Endothelial cell (in vitro differentiated cells): ENCODE measurements around the gene EIF2A. TPM values are rescaled to one million over a fixed set of nuclear protein-coding genes. Genes with fewer than 3 reads are reported as not detected.
"Not testable (repeated sequence)": the region's sequence is repeated elsewhere in the genome, so short reads cannot be mapped to it uniquely, and the experiment has no call there.

Experiments used
- DNase-seq: peaks from one replicate; pipeline ENCODE4 v3.0.0; 2021; ENCODE audit warnings: low spot score
- H3K27ac Mint-ChIP-seq: one replicate; pipeline ENCODE4 v1.8.0; 2021; ENCODE audit warnings: mixed read lengths, inconsistent platforms; ENCODE audit not compliant: unreplicated experiment
- H3K27me3 Mint-ChIP-seq: one replicate; pipeline ENCODE4 v1.8.0; 2021; ENCODE audit warnings: mild to moderate bottlenecking, moderate library complexity, mixed read lengths, inconsistent platforms; ENCODE audit not compliant: unreplicated experiment
- H3K36me3 Mint-ChIP-seq: one replicate; pipeline ENCODE4 v1.8.0; 2021; ENCODE audit warnings: mild to moderate bottlenecking, low read depth, mixed read lengths, inconsistent platforms; ENCODE audit not compliant: unreplicated experiment
- H3K4me1 Mint-ChIP-seq: one replicate; pipeline ENCODE4 v1.8.0; 2021; ENCODE audit warnings: mild to moderate bottlenecking, mixed read lengths, inconsistent platforms; ENCODE audit not compliant: unreplicated experiment
- H3K4me3 Mint-ChIP-seq: one replicate; pipeline ENCODE4 v1.8.0; 2021; ENCODE audit warnings: mild to moderate bottlenecking, mixed read lengths, inconsistent platforms; ENCODE audit not compliant: unreplicated experiment
- H3K9me3 Mint-ChIP-seq: one replicate; pipeline ENCODE4 v1.8.0; 2021; ENCODE audit warnings: mixed read lengths, inconsistent platforms; ENCODE audit not compliant: unreplicated experiment
- total RNA-seq: library from RNA; stranded (reverse); fragmentation: NEBNext Ultra II Directional; extraction: Animal tissue kit (Norgen Biotek cat#: 25700); gene quantifications from one replicate; pipeline ENCODE4 v1.2.1, GENCODE V29; 2021; ENCODE audit not compliant: unreplicated experiment
- TF ChIP-seq, protein P1 (sequence below): fragments of 200-600 bp; sonication (generic); IDR thresholded peaks from one replicate; pipeline ENCODE4 v1.5.0; 2021; ENCODE audit warnings: antibody characterized with exemption; ENCODE audit not compliant: unreplicated experiment

Gene EIF2A
- total RNA-seq, 1 donor from 2014 or later = 68.8 TPM

GRCh38 chr3:150613034-150613433 lies 66.4 kb downstream of the EIF2A start:
- Mint-ChIP-seq H3K27ac (no peak overlapping the region), H3K4me1 (peaks cover 18% of the 10 kb centered on the region), H3K36me3 (peaks cover 12% of the 10 kb centered on the region), H3K9me3 (no peaks in the 10 kb centered on the region), H3K27me3 (no peaks in the 10 kb centered on the region), H3K4me3 (no peak overlapping the region)
- TF ChIP-seq, protein P1, sequence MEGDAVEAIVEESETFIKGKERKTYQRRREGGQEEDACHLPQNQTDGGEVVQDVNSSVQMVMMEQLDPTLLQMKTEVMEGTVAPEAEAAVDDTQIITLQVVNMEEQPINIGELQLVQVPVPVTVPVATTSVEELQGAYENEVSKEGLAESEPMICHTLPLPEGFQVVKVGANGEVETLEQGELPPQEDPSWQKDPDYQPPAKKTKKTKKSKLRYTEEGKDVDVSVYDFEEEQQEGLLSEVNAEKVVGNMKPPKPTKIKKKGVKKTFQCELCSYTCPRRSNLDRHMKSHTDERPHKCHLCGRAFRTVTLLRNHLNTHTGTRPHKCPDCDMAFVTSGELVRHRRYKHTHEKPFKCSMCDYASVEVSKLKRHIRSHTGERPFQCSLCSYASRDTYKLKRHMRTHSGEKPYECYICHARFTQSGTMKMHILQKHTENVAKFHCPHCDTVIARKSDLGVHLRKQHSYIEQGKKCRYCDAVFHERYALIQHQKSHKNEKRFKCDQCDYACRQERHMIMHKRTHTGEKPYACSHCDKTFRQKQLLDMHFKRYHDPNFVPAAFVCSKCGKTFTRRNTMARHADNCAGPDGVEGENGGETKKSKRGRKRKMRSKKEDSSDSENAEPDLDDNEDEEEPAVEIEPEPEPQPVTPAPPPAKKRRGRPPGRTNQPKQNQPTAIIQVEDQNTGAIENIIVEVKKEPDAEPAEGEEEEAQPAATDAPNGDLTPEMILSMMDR = no peak
- no peak for DNase-seq

GRCh38 chr3:150613709-150614480 lies 67.3 kb downstream of the EIF2A start:
- Mint-ChIP-seq H3K27ac (no peak overlapping the region), H3K36me3 (peaks cover 12% of the 10 kb centered on the region), H3K27me3 (no peaks in the 10 kb centered on the region), H3K9me3 (no peaks in the 10 kb centered on the region), H3K4me1 (peaks cover 17% of the 10 kb centered on the region), H3K4me3 (no peak overlapping the region)
- DNase-seq = no peak
- TF ChIP-seq, protein P1 = no peak

DNA sequence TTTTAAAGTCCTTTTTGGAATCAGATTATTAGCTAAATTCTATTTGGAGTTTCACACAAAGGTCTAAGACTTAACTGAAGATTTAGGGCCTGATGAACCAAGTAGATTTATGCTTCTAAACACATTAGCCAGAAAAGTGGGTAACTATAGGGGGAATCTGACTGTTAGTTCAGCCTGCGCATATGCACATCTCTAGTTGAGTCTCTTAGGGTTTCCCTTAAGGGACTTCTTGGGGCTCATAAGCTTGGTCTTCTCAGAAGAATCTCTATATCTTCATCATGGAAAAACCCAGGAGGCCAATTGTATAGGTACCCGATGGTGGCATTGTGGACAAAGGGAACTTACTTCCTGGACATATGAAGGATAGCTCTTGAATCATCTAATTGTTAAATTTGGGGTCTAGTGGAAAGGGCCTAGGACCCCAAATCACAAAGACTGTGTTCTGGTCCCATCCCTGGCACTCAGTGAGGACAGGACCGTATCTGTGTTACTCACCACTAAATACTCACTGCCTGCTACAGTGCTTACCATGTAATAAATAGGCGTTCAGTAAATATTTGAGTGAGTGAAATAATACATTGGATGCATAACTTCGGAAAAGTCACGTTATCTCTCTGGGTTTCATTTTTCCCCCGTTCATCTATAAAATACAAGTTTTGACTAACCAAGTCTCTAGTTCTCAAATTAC lies 73.6 kb downstream of the EIF2A start:
- H3K36me3 Mint-ChIP-seq = peaks cover 6% of the 10 kb centered on the region
- DNase-seq = no peak
- TF ChIP-seq, protein P1 = no peak
- no peaks in the 10 kb centered on the region for H3K27me3 Mint-ChIP-seq
- no peaks in the 10 kb centered on the region for H3K9me3 Mint-ChIP-seq
- no peaks in the 10 kb centered on the region for H3K4me1 Mint-ChIP-seq
- no peak overlapping the region for H3K27ac Mint-ChIP-seq
- H3K4me3 Mint-ChIP-seq = no peak overlapping the region

DNA sequence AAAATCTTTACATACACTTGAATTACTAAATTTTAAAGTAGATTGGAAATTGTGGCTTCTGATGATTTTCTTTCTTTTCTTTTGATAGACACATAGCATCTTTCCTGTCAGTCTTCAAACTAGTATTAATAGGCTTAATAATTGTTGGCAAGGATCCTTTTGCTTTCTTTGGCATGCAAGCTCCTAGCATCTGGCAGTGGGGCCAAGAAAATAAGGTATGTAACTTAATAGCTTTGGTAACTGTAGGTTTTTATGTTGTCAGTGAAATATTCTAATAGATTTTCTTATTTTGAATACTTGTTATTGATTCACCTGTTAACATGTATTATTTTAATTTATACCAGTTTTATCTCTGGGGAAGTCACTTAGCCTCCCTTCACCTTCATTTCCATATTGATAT lies 76.4 kb downstream of the EIF2A start:
- not testable (repeated sequence) for H3K9me3 Mint-ChIP-seq, H3K4me1 Mint-ChIP-seq, H3K36me3 Mint-ChIP-seq, DNase-seq, H3K27me3 Mint-ChIP-seq, H3K27ac Mint-ChIP-seq, H3K4me3 Mint-ChIP-seq

GRCh38 chr3:150623945-150624344 lies 77.4 kb downstream of the EIF2A start:
- H3K27ac Mint-ChIP-seq = no peak overlapping the region
- H3K36me3 Mint-ChIP-seq = peaks cover 6% of the 10 kb centered on the region
- no peak for DNase-seq
- peaks cover 2% of the 10 kb centered on the region for H3K27me3 Mint-ChIP-seq
- no peak overlapping the region for H3K4me3 Mint-ChIP-seq
- no peaks in the 10 kb centered on the region for H3K4me1 Mint-ChIP-seq
- no peaks in the 10 kb centered on the region for H3K9me3 Mint-ChIP-seq
- TF ChIP-seq, protein P1 = no peak
